ENCODE measurements around the gene HSD17B10.

The HSD17B10 gene

DNA sequence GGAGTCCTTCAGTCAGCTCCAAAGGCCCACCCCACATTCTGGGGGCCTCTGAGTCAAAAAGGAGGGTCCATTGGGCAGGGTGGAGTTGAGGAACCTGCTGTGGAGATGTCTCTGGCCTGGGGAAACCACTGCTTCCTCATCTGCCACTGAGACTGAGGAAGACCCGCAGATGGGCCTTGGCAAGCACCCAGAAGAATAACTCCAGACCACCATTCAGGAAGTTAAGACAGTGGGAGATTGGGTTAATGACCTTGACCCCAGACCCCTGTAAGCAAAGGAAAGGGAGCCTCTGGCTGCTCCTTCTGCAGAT, 8.1 kb upstream of the HSD17B10 start:
- no peaks in the 10 kb centered on the region for H4K20me1 ChIP-seq (ENCODE audit: control insufficient read depth, insufficient read depth, low read depth, low read length)
- no peaks in the 10 kb centered on the region for H3K27me3 ChIP-seq (ENCODE audit: control insufficient read depth, low read length)
- H3K9me3 ChIP-seq (ENCODE audit: control insufficient read depth, insufficient read depth, low read length), result no peaks in the 10 kb centered on the region
- TF ChIP-seq, protein P1, sequence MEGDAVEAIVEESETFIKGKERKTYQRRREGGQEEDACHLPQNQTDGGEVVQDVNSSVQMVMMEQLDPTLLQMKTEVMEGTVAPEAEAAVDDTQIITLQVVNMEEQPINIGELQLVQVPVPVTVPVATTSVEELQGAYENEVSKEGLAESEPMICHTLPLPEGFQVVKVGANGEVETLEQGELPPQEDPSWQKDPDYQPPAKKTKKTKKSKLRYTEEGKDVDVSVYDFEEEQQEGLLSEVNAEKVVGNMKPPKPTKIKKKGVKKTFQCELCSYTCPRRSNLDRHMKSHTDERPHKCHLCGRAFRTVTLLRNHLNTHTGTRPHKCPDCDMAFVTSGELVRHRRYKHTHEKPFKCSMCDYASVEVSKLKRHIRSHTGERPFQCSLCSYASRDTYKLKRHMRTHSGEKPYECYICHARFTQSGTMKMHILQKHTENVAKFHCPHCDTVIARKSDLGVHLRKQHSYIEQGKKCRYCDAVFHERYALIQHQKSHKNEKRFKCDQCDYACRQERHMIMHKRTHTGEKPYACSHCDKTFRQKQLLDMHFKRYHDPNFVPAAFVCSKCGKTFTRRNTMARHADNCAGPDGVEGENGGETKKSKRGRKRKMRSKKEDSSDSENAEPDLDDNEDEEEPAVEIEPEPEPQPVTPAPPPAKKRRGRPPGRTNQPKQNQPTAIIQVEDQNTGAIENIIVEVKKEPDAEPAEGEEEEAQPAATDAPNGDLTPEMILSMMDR (IDR thresholded peaks at IDR 0.05; ENCODE audit: low read depth, low read length, poor library complexity, severe bottlenecking), result no peak
- TF ChIP-seq EZH2phosphoT487 (IDR thresholded peaks at IDR 0.05; ENCODE audit: borderline replicate concordance, low read length), result no peak
- no peaks in the 10 kb centered on the region for H3F3A ChIP-seq (ENCODE audit: control insufficient read depth, insufficient read depth)
- no peak overlapping the region for H3K27ac ChIP-seq (ENCODE audit: low read depth, low read length)
- H3K4me3 ChIP-seq (ENCODE audit: low read length), result peak overlapping the region; percentile 81
- H3K4me1 ChIP-seq (ENCODE audit: control insufficient read depth, low read length), result peaks cover 10% of the 10 kb centered on the region
- H3K4me2 ChIP-seq (ENCODE audit: low read length), result peak overlapping the region; percentile 76
- H3K79me2 ChIP-seq (ENCODE audit: control insufficient read depth, low read length), result no peaks in the 10 kb centered on the region
- H3K36me3 ChIP-seq (ENCODE audit: control insufficient read depth, low read length), result no peaks in the 10 kb centered on the region
- H3K9me2 ChIP-seq (replicated peaks; ENCODE audit: control insufficient read depth, low read length), result no peaks in the 10 kb centered on the region

DNA sequence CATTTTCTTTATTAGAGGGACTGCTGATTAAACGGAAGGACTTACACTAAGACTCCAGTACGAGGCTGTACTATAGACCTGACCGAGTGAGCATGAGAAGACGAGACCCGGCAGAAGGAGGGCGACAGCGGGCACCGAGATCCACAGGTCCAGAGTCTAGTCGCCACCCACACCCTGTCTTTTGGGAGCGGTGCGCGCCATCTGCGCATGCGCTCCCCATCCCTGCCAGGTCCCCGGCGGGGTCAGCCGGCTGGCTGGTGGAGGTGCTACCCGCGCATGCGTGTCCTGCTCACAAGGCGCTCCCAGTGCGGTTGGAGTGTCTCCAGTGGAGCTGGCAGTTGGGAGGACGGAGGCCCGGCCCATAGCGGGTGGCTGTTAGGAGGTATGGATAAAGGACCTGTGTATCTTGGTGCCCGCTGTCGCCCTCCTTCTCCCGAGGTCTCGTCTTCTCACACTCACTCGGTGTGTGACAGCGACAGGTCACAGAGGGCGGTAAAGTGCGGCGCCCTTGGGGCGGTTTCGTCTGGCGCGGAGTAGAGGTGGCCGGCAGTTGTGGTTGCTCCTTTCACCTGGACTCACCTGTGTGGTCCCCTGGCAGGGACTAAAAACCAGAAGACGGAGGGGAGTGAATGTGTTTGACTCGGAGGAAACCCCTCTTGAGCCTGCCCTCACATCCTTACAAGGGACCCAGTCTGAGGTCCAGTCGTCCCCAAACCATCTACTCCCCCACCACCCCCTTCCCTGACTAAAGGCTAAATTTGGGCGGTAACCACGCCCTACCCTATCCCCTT, 7.6 kb upstream of the HSD17B10 start:
- Histone ChIP-seq H3K27me3 (ENCODE audit: control insufficient read depth, low read length) (no peaks in the 10 kb centered on the region), H4K20me1 (ENCODE audit: control insufficient read depth, insufficient read depth, low read depth, low read length) (no peaks in the 10 kb centered on the region), H3K4me1 (ENCODE audit: control insufficient read depth, low read length) (peaks cover 10% of the 10 kb centered on the region), H3K4me3 (ENCODE audit: low read length) (peak overlapping the region; percentile 81), H3K36me3 (ENCODE audit: control insufficient read depth, low read length) (no peaks in the 10 kb centered on the region), H3K9me2 (replicated peaks; ENCODE audit: control insufficient read depth, low read length) (no peaks in the 10 kb centered on the region), H3F3A (ENCODE audit: control insufficient read depth, insufficient read depth) (no peaks in the 10 kb centered on the region), H3K27ac (ENCODE audit: low read depth, low read length) (no peak overlapping the region), H3K9me3 (ENCODE audit: control insufficient read depth, insufficient read depth, low read length) (no peaks in the 10 kb centered on the region), H3K79me2 (ENCODE audit: control insufficient read depth, low read length) (no peaks in the 10 kb centered on the region), H3K4me2 (ENCODE audit: low read length) (peak overlapping the region; percentile 76)
- no peak for TF ChIP-seq EZH2phosphoT487 (IDR thresholded peaks at IDR 0.05; ENCODE audit: borderline replicate concordance, low read length)
- TF ChIP-seq, protein P1 (IDR thresholded peaks at IDR 0.05; ENCODE audit: low read depth, low read length, poor library complexity, severe bottlenecking), result no peak

DNA sequence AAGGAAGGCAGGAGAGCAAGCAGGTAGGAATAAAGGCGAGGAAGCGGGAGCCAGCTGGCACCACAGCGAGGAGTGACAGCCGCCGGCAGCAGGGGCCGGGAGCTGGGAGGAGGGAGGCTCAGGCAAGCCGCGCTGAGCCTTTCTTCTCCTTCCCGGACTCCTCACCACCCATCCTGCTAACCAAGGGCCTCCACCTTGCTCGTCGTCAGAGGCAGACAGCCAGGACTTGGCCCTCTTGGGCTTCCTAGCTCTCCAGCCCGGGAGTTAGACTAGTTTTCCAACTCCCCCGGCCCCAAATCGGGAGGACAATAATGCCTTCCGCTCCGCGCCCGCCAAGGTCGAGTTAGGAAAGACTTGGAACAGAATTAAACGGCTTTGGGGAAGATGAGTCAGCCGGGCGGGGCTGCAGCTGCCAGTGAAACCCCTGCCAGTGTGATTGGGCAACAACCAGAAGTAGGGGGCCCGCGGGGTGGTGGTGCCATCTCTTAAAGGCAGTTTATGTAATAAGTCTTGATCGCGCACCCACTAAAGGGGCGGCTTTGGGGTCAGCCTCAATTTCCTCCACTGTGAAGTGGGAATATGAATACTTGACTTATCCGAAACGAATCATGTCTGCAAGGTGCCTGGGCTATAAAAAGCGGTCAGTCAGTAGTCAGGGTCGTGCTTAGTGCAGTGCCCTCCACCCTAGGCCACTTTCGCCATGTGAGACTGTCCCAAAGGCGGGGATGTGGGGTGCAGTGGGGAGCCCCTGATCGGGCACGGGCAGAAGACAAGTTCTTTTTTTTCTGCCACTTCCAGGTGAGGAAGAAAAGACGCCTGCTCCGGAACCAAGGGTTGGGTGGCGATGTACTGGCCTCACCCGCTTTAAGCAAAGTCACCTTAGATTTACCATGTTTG, 6.7 kb upstream of the HSD17B10 start:
- H3K4me1 ChIP-seq (ENCODE audit: control insufficient read depth, low read length), result peaks cover 13% of the 10 kb centered on the region
- H3K9me3 ChIP-seq (ENCODE audit: control insufficient read depth, insufficient read depth, low read length), result no peaks in the 10 kb centered on the region
- TF ChIP-seq, protein P1 (IDR thresholded peaks at IDR 0.05; ENCODE audit: low read depth, low read length, poor library complexity, severe bottlenecking), result no peak
- no peak for TF ChIP-seq EZH2phosphoT487 (IDR thresholded peaks at IDR 0.05; ENCODE audit: borderline replicate concordance, low read length)
- no peak overlapping the region for H3K27ac ChIP-seq (ENCODE audit: low read depth, low read length)
- no peaks in the 10 kb centered on the region for H3K9me2 ChIP-seq (replicated peaks; ENCODE audit: control insufficient read depth, low read length)
- no peaks in the 10 kb centered on the region for H3K36me3 ChIP-seq (ENCODE audit: control insufficient read depth, low read length)
- H4K20me1 ChIP-seq (ENCODE audit: control insufficient read depth, insufficient read depth, low read depth, low read length), result no peaks in the 10 kb centered on the region
- H3K27me3 ChIP-seq (ENCODE audit: control insufficient read depth, low read length), result no peaks in the 10 kb centered on the region
- no peaks in the 10 kb centered on the region for H3K79me2 ChIP-seq (ENCODE audit: control insufficient read depth, low read length)
- H3K4me3 ChIP-seq (ENCODE audit: low read length), result peak overlapping the region; percentile 81
- H3F3A ChIP-seq (ENCODE audit: control insufficient read depth, insufficient read depth), result no peaks in the 10 kb centered on the region
- H3K4me2 ChIP-seq (ENCODE audit: low read length), result peak overlapping the region; percentile 76

Measured in DOHH2 (cell line).